DOHH2 (cell line): ENCODE data around the gene KSR1.

ENCODE experiments used
- CTCF ChIP-seq: fragments of 200-600 bp; sonication (generic); IDR thresholded peaks from one replicate; pipeline ENCODE4 v1.5.1; 2014; ENCODE audit warnings: antibody characterized with exemption, mild to moderate bottlenecking, low read depth, low read length; ENCODE audit not compliant: poor library complexity, severe bottlenecking
- EZH2phosphoT487 ChIP-seq: fragments of 200-600 bp; sonication (generic); IDR thresholded peaks from 2 replicates; pipeline ENCODE4 v1.6.1; 2017; ENCODE audit warnings: borderline replicate concordance, mild to moderate bottlenecking, antibody characterized with exemption, low read length, moderate library complexity, mixed read lengths

- TF ChIP-seq CTCF (no peak), EZH2phosphoT487 (no peak)
Measured at GRCh38 chr17:27424941-27425340, 31.3 kb upstream of the KSR1 start.
